PC-3 (cell line): Measurements from ENCODE around the gene EIF6. TPM values are rescaled to one million over a fixed set of nuclear protein-coding genes. Genes with fewer than 3 reads are reported as not detected.

ENCODE experiments used
- ATAC-seq: fragments of 200-7000 bp; cut with Tn5 transposase; 2 replicates; pipeline ENCODE4 v1.9.1; 2020; ENCODE audit warnings: mild to moderate bottlenecking, moderate library complexity
- BruUV-seq: library from RNA; stranded (reverse); fragments of 400-500 nt; replicated peaks from 2 replicates; lab custom pipeline; 2021; lab: Mats Ljungman, UMichigan
- CTCF ChIA-PET: fragments of 300-600 bp; sonication (Branson Sonifier 250); formaldehyde crosslinking; loops from one replicate; lab custom pipeline; 2022; ENCODE audit warnings: antibody characterized with exemption; lab: Charles Lee
- POLR2A ChIA-PET: fragments of 300-600 bp; sonication (Branson Sonifier 250); formaldehyde crosslinking; loops from one replicate; lab custom pipeline; 2022; ENCODE audit warnings: antibody characterized with exemption; ENCODE audit not compliant: unreplicated experiment; lab: Charles Lee
- DNase-seq: peaks from one replicate; pipeline ENCODE4 v3.0.0-alpha.2; 2015
- H2AFZ ChIP-seq: fragments of 300-600 bp; sonication (generic); 2 replicates; pipeline ENCODE4 v1.6.0; 2016; ENCODE audit warnings: antibody characterized with exemption, low read length
- H3F3A ChIP-seq: fragments of 300-600 bp; sonication (generic); one replicate; pipeline ENCODE4 v1.6.0; 2017; ENCODE audit warnings: antibody characterized with exemption, low read length, control low read depth, mild to moderate bottlenecking; ENCODE audit not compliant: unreplicated experiment
- H3K27ac ChIP-seq: fragments of 300-600 bp; sonication (generic); 2 replicates; pipeline ENCODE4 v1.5.1; 2016; ENCODE audit warnings: mild to moderate bottlenecking, low read length
- H3K27me3 ChIP-seq: fragments of 300-600 bp; sonication (generic); 2 replicates; pipeline ENCODE4 v1.6.1; 2016; ENCODE audit warnings: low read length, mixed read lengths
- H3K36me3 ChIP-seq: fragments of 300-600 bp; sonication (generic); 2 replicates; pipeline ENCODE4 v1.6.1; 2016; ENCODE audit warnings: low read depth, mixed run types, low read length, mixed read lengths
- H3K4me1 ChIP-seq: fragments of 300-600 bp; sonication (generic); 2 replicates; pipeline ENCODE4 v1.5.1; 2016; ENCODE audit warnings: low read length; ENCODE audit not compliant: insufficient read depth
- H3K4me2 ChIP-seq: fragments of 300-600 bp; sonication (generic); 2 replicates; pipeline ENCODE4 v1.6.0; 2016; ENCODE audit warnings: low read length
- H3K4me3 ChIP-seq: fragments of 300-600 bp; sonication (generic); 2 replicates; pipeline ENCODE4 v1.5.1; 2016; ENCODE audit warnings: mild to moderate bottlenecking, low read length, mixed read lengths
- H3K79me2 ChIP-seq: fragments of 300-600 bp; sonication (generic); 2 replicates; pipeline ENCODE4 v1.6.1; 2017; ENCODE audit warnings: low read length, mixed read lengths
- H3K9ac ChIP-seq: fragments of 300-600 bp; sonication (generic); 2 replicates; pipeline ENCODE4 v1.6.0; 2016; ENCODE audit warnings: mild to moderate bottlenecking, low read length
- H3K9me2 ChIP-seq: fragments of 300-600 bp; sonication (generic); replicated peaks from 2 replicates; pipeline ENCODE4 v1.6.1; 2016; ENCODE audit warnings: mixed run types, low read length, mixed read lengths
- H3K9me3 ChIP-seq: fragments of 300-600 bp; sonication (generic); 2 replicates; pipeline ENCODE4 v1.6.1; 2016; ENCODE audit warnings: low read length, mixed read lengths
- H4K20me1 ChIP-seq: fragments of 300-600 bp; sonication (generic); 2 replicates; pipeline ENCODE4 v1.6.1; 2016; ENCODE audit warnings: low read length, mixed read lengths
- CTCF ChIP-seq: fragments of 300-600 bp; sonication (generic); conservative IDR thresholded peaks from 2 replicates; pipeline ENCODE4 v1.5.1; 2017; ENCODE audit warnings: antibody characterized with exemption, low read depth, mild to moderate bottlenecking, low read length
- EZH2 ChIP-seq: fragments of 300-600 bp; sonication (generic); IDR thresholded peaks from one replicate; pipeline ENCODE4 v1.6.1; 2017; ENCODE audit warnings: antibody characterized with exemption, mild to moderate bottlenecking, low read length; ENCODE audit not compliant: unreplicated experiment
- EZH2phosphoT487 ChIP-seq: fragments of 300-600 bp; sonication (generic); IDR thresholded peaks from 2 replicates; pipeline ENCODE4 v1.6.1; 2018; ENCODE audit warnings: mild to moderate bottlenecking, antibody characterized with exemption, low read length, borderline replicate concordance
- intact Hi-C: fragments of 100-400 bp; cut with micrococcal nuclease; formaldehyde crosslinking; loops from 2 replicates; pipeline ENCODE4 v1.9.0; 2023
- total RNA-seq: library from RNA; depleted of rRNA; stranded (reverse); fragments of >200 nt; gene quantifications from 2 replicates; pipeline ENCODE4 v1.2.3, GENCODE V29; 2014

EIF6 gene
- total RNA-seq, 1 experiment from 2014 or later: 292 TPM

- Histone ChIP-seq H3K27me3 (no peaks in the 10 kb centered on the region), H3F3A (no peaks in the 10 kb centered on the region), H4K20me1 (no peaks in the 10 kb centered on the region), H2AFZ (no peak overlapping the region), H3K36me3 (no peaks in the 10 kb centered on the region), H3K9me3 (no peaks in the 10 kb centered on the region), H3K4me1 (peaks cover 9% of the 10 kb centered on the region), H3K27ac (no peak overlapping the region), H3K4me2 (no peak overlapping the region), H3K4me3 (no peak overlapping the region), H3K9me2 (no peaks in the 10 kb centered on the region), H3K79me2 (no peaks in the 10 kb centered on the region), H3K9ac (no peak overlapping the region)
- ATAC-seq: no peak
- POLR2A ChIA-PET: no interaction called here
- CTCF ChIA-PET: no interaction called here
- no peak for DNase-seq
- TF ChIP-seq CTCF (no peak), EZH2phosphoT487 (no peak), EZH2 (no peak)
- no TSS peak for BruUV-seq
- intact Hi-C loops: no loop called here
These were observed 9.7 kb upstream of the EIF6 start for GRCh38 chr20:35294293-35294685.

GRCh38 chr20:35293303-35294292, 9.0 kb upstream of the EIF6 start:
- Histone ChIP-seq H3F3A (no peaks in the 10 kb centered on the region), H3K27me3 (no peaks in the 10 kb centered on the region), H3K4me2 (no peak overlapping the region), H3K9me2 (no peaks in the 10 kb centered on the region), H3K27ac (no peak overlapping the region), H3K36me3 (no peaks in the 10 kb centered on the region), H3K4me3 (no peak overlapping the region), H4K20me1 (no peaks in the 10 kb centered on the region), H3K9me3 (no peaks in the 10 kb centered on the region), H2AFZ (no peak overlapping the region), H3K9ac (no peak overlapping the region), H3K4me1 (peaks cover 9% of the 10 kb centered on the region), H3K79me2 (no peaks in the 10 kb centered on the region)
- ChIA-PET POLR2A (no interaction called here), CTCF (no interaction called here)
- no TSS peak for BruUV-seq
- no peak for TF ChIP-seq CTCF
- no peak for TF ChIP-seq EZH2phosphoT487
- TF ChIP-seq EZH2: no peak
- intact Hi-C loops: no loop called here
- ATAC-seq (no peak), DNase-seq (no peak)
